DMS 273 treated with DMSO at 0.1 percent for 48 hours (cell line): ENCODE measurements around the gene TOM1.

Experiments used
- DNase-seq: peaks from one replicate; lab custom pipeline; 2025; lab: John Stamatoyannopoulos, UW

TOM1 gene

GRCh38 chr22:35299673-35300499 lies at the start of gene TOM1:
Gene TOM1, plus strand, starts transcription at chr22:35299894. Its CDS starts 35 bp downstream, at chr22:35299929.
- peak; percentile 89 for DNase-seq

- DNase-seq, result no peak
Observed at GRCh38 chr22:35250156-35250555, 49.5 kb upstream of the TOM1 start.

- no peak for DNase-seq
Observed at GRCh38 chr22:35253946-35254345, 45.7 kb upstream of the TOM1 start.

GRCh38 chr22:35257002-35257320 lies 42.7 kb upstream of the TOM1 start:
- DNase-seq, result no peak

- DNase-seq, result peak; percentile 29
Observed at GRCh38 chr22:35257321-35258190, 42.1 kb upstream of the TOM1 start, which contains the start of gene HMGXB4. Gene HMGXB4, plus strand, starts transcription at chr22:35257493. Its CDS starts 4,898 bp downstream, at chr22:35262391.

- DNase-seq, result no peak
Observed at GRCh38 chr22:35258191-35258988, 41.3 kb upstream of the TOM1 start.

- no peak for DNase-seq
Observed at GRCh38 chr22:35264986-35265385, 34.7 kb upstream of the TOM1 start.

GRCh38 chr22:35266277-35266676 lies 33.4 kb upstream of the TOM1 start:
- DNase-seq, result no peak

- no peak for DNase-seq
Observed at GRCh38 chr22:35269630-35270029, 30.1 kb upstream of the TOM1 start.

GRCh38 chr22:35274154-35274871 lies 25.4 kb upstream of the TOM1 start:
- no peak for DNase-seq

- DNase-seq, result no peak
Observed at GRCh38 chr22:35275580-35275979, 24.1 kb upstream of the TOM1 start.

GRCh38 chr22:35276019-35276418 lies 23.7 kb upstream of the TOM1 start:
- DNase-seq, result no peak

- DNase-seq, result no peak
Observed at GRCh38 chr22:35288116-35288515, 11.6 kb upstream of the TOM1 start.

- no peak for DNase-seq
Observed at GRCh38 chr22:35292786-35293185, 6.9 kb upstream of the TOM1 start.

- DNase-seq, result no peak
Observed at GRCh38 chr22:35296051-35296450, 3.6 kb upstream of the TOM1 start.

- DNase-seq, result no peak
Observed at GRCh38 chr22:35299217-35299672, 449 bp upstream of the TOM1 start.

- DNase-seq, result no peak
Observed at GRCh38 chr22:35301372-35301874, 1.7 kb downstream of the TOM1 start.

- DNase-seq, result no peak
Observed at GRCh38 chr22:35303029-35303624, 3.4 kb downstream of the TOM1 start.

GRCh38 chr22:35305525-35306070 lies 5.9 kb downstream of the TOM1 start:
- DNase-seq, result no peak

GRCh38 chr22:35306350-35306967 lies 6.8 kb downstream of the TOM1 start:
- no peak for DNase-seq
